Effector memory CD4-positive, alpha-beta T cell (primary cell): ENCODE data around the gene RNF13.
"Not testable (repeated sequence)": the region's sequence is repeated elsewhere in the genome, so short reads cannot be mapped to it uniquely, and the experiment has no call there.

Experiments used
- DNase-seq, 3 donors: peaks; one replicate each; pipeline ENCODE4 v3.0.0-alpha.2; 2020
- H3K27ac ChIP-seq: 2 replicates; pipeline ENCODE4 v1.7.0; 2013; ENCODE audit warnings: mild to moderate bottlenecking, low read length, moderate library complexity; ENCODE audit not compliant: insufficient read depth, poor library complexity, severe bottlenecking
- H3K27me3 ChIP-seq: replicated peaks from 2 replicates; pipeline ENCODE4 v1.7.0; 2013; ENCODE audit warnings: mild to moderate bottlenecking, low read length; ENCODE audit not compliant: insufficient read depth, control insufficient read depth, poor library complexity, severe bottlenecking
- H3K36me3 ChIP-seq: 2 replicates; pipeline ENCODE4 v1.7.0; 2013; ENCODE audit warnings: mild to moderate bottlenecking, low read length, moderate library complexity; ENCODE audit not compliant: control insufficient read depth, insufficient read depth
- H3K4me1 ChIP-seq: 2 replicates; pipeline ENCODE4 v1.7.0; 2013; ENCODE audit warnings: low read length, mild to moderate bottlenecking; ENCODE audit not compliant: control insufficient read depth, insufficient read depth, poor library complexity, severe bottlenecking
- H3K4me3 ChIP-seq: 2 replicates; pipeline ENCODE4 v1.7.0; 2013; ENCODE audit warnings: low read length, low read depth, mild to moderate bottlenecking; ENCODE audit not compliant: insufficient read depth, poor library complexity, severe bottlenecking
- H3K9me3 ChIP-seq: 2 replicates; pipeline ENCODE4 v1.7.0; 2013; ENCODE audit warnings: mild to moderate bottlenecking, low read length, moderate library complexity; ENCODE audit not compliant: control insufficient read depth

Gene RNF13

DNA sequence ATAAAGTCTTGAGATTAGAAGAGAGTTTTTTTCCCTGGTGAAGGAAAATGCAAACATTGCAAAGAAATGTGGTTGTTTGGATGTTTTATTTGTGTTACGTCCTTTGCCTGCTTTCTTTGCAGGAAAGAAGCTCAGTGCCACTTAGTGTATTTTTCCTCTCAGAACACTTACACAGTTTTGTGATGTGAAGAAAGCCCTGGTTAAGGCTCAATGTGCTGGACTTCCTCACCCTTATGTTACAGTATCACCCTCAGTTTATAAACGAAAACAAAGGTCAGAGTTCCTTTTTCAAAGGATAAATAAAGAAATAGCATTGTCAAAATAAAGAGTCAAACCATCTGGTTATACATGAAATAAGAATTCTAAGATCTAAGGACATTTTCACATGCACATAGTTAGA is 45.9 kb downstream of the RNF13 start:
- peaks cover 12% of the 10 kb centered on the region for H3K36me3 ChIP-seq
- H3K4me1 ChIP-seq = no peaks in the 10 kb centered on the region
- no peaks in the 10 kb centered on the region for H3K9me3 ChIP-seq
- no peaks in the 10 kb centered on the region for H3K27me3 ChIP-seq
- no peak overlapping the region for H3K27ac ChIP-seq
- DNase-seq = no peak
- no peak overlapping the region for H3K4me3 ChIP-seq

DNA sequence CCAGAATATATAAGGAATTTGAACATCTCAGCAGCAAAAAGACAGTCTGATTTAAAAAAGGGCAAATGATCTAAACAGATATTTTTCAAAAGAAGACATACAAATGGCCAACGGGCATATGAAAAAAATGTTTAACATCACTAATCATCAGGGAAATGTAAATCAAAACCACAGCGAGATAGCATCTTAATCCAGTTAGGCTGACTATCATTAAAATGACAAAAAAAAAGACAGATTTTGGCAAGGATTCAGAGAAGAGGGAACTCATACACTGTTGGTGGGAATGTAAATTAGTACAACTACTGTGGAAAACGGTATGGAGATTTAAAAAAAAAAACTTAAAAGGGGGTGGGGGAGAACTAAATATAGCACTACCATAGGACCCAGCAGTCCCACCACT is 47.9 kb downstream of the RNF13 start:
- H3K36me3 ChIP-seq = no peaks in the 10 kb centered on the region
- H3K4me1 ChIP-seq = no peaks in the 10 kb centered on the region
- no peak overlapping the region for H3K4me3 ChIP-seq
- H3K27ac ChIP-seq = no peak overlapping the region
- H3K9me3 ChIP-seq = no peaks in the 10 kb centered on the region
- H3K27me3 ChIP-seq = no peaks in the 10 kb centered on the region
- no peak for DNase-seq

DNA sequence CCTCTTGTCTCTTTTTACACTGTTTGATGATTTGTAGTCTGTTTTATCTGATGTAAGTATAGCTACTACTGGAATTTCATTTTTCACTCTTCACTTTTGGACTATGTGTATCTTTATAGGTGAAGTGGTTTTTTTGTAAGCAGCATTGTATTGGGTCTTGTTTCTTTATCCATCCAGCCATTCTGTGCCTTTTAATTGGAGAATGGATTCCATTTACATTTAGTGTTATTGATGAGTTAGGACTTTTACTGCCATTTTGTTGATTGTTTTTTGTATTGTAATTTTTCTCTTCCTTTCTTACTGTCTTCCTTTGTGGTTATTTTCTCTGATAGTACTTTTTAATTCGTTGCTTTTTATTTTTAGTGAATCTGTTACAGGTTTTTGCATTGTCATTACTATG is 54.5 kb downstream of the RNF13 start:
- Histone ChIP-seq H3K9me3 (peaks cover 8% of the 10 kb centered on the region), H3K27ac (no peak overlapping the region), H3K36me3 (peaks cover 5% of the 10 kb centered on the region), H3K4me3 (no peak overlapping the region), H3K4me1 (no peaks in the 10 kb centered on the region), H3K27me3 (no peaks in the 10 kb centered on the region)
- DNase-seq = no peak

DNA sequence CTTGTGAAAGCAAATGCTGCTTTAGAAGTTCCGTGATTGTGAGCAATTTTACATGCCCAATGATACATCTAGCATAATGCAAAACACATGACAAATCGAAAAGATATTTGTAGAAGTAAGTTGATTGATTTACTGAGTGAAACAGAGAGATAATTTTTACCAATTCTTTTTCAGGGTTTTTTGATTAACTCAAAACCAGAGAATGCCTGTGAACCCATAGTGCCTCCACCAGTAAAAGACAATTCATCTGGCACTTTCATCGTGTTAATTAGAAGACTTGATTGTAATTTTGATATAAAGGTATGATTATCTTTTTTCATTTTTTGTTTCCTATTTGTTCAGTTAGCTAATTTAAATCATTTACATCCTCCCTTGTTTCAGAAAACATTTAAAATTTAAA is 58.8 kb downstream of the RNF13 start:
- no peak for DNase-seq
- no peak overlapping the region for H3K27ac ChIP-seq
- H3K36me3 ChIP-seq = peaks cover 16% of the 10 kb centered on the region
- H3K9me3 ChIP-seq = peaks cover 6% of the 10 kb centered on the region
- H3K4me3 ChIP-seq = no peak overlapping the region
- H3K27me3 ChIP-seq = no peaks in the 10 kb centered on the region
- no peaks in the 10 kb centered on the region for H3K4me1 ChIP-seq

DNA sequence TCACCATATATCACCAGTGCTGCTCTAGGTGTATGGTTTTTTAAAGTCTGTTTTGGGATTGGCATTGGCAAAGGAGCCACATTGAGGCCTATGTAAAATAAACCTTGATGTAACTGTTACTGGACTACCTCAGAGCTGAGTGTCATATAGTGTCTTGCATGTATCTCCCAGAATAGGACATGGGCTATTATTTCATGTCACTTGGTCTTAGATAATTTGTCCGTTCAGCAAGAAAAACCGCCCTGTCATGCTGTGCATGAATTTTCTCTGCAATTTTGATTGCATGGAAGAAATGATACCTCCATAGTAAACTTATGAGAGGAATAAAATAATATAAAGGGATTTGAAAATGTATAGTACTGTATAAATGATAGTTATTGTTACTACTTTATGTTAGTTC is 59.6 kb downstream of the RNF13 start:
- no peaks in the 10 kb centered on the region for H3K4me1 ChIP-seq
- peaks cover 16% of the 10 kb centered on the region for H3K36me3 ChIP-seq
- H3K27ac ChIP-seq = no peak overlapping the region
- no peak overlapping the region for H3K4me3 ChIP-seq
- peaks cover 4% of the 10 kb centered on the region for H3K9me3 ChIP-seq
- DNase-seq = no peak
- H3K27me3 ChIP-seq = no peaks in the 10 kb centered on the region

DNA sequence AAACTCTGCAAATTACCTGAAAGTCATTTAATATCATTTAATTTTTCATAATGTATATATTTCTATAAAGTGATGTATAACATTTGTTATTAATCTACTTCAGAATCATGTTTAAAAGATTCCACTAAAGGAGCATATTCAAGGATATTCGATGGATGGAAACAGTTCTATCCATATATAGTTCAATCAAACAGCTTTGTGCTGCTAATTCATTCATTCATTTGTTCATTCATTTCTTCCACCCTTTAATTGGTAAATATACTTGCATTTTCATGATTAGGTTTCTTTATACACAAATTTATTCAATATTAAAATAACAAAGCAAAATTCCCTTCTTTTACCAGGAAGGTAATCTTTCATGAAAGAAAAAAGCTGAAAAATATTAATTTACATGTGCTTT is 64.7 kb downstream of the RNF13 start:
- Histone ChIP-seq H3K4me3 (no peak overlapping the region), H3K27me3 (no peaks in the 10 kb centered on the region), H3K27ac (no peak overlapping the region), H3K4me1 (no peaks in the 10 kb centered on the region), H3K36me3 (peaks cover 12% of the 10 kb centered on the region), H3K9me3 (no peaks in the 10 kb centered on the region)
- DNase-seq = no peak

DNA sequence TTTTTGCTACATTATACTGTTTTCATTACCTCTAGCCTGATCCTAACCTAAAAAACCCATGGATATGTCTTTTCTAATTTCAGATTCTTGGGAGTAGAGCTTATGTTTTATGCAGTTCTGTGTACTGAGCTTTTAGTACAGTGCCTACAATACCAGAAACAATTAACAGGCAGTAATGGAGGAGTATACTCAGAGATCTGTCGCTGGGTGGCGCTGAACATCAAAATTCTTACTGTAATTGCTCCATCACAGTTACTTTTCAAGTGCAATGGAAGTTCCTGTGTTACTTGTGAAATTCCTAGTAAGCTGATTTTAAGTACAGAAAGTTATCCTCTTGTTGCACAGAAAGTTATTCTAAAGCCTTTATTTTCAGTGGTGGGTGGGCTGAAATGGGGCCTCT is 66.9 kb downstream of the RNF13 start:
- DNase-seq = no peak
- no peaks in the 10 kb centered on the region for H3K27me3 ChIP-seq
- H3K36me3 ChIP-seq = no peaks in the 10 kb centered on the region
- H3K4me1 ChIP-seq = no peaks in the 10 kb centered on the region
- no peaks in the 10 kb centered on the region for H3K9me3 ChIP-seq
- no peak overlapping the region for H3K4me3 ChIP-seq
- no peak overlapping the region for H3K27ac ChIP-seq

DNA sequence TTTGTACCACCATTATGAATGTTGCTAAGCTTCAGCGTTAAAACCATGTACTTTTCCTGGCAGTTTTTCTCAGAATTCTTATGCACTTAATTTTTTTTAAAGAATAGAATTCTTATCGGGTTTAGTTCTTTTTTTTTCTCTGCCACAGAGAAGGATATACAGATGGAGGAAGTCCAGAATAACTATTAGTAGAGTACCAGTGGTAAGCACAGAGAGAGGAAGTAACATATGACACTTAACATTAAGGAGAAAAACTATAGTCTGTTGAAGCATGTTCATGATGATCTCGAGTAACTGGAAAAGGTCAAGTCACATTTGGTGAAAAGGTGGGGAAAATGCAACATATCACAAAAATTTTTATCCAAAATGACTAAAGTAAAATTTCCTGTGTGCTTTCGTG is 68.9 kb downstream of the RNF13 start:
- H3K27ac ChIP-seq = no peak overlapping the region
- no peaks in the 10 kb centered on the region for H3K36me3 ChIP-seq
- no peak overlapping the region for H3K4me3 ChIP-seq
- no peaks in the 10 kb centered on the region for H3K9me3 ChIP-seq
- no peaks in the 10 kb centered on the region for H3K27me3 ChIP-seq
- no peak for DNase-seq
- H3K4me1 ChIP-seq = no peaks in the 10 kb centered on the region

DNA sequence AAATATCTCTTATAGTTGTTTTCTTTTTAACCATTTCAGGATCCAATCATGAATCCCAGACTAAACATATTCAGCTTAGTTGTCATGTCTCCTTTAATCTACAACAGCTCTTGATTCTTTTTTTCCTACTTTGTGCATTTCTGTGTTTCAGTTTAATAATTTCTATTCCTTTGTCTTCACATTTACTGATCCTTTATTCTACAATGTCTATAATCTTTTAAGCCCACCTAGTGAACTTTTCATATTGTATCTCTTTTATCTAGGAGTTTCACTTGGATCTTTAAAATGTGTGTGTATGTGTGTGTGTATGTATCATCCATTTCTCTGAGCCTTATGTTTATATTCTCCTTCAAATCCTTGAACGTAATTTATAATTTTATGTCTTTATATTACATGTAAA is 70.1 kb downstream of the RNF13 start:
- Histone ChIP-seq H3K4me3 (no peak overlapping the region), H3K9me3 (no peaks in the 10 kb centered on the region), H3K4me1 (no peaks in the 10 kb centered on the region), H3K27ac (no peak overlapping the region), H3K36me3 (no peaks in the 10 kb centered on the region), H3K27me3 (no peaks in the 10 kb centered on the region)
- no peak for DNase-seq

DNA sequence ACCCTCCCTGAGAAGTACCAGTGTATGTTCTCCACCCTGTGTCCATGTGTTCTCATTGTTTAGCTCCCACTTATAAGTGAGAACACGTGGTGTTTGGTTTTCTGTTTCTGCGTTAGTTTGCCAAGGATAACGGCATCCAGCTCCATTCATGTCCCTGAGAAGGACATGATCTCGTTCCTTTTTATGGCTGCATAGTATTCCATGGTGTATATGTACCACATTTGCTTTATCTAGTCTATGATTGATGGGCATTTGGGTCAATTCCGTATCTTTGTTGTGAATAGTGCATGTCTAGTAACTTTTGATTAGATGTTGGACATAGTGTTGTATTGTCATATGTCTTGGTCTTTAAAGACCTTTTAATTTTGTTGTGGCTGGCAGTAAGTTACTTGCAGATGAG is 70.8 kb downstream of the RNF13 start:
- not testable (repeated sequence) for H3K36me3 ChIP-seq, H3K9me3 ChIP-seq, H3K4me3 ChIP-seq, H3K27me3 ChIP-seq, DNase-seq, H3K27ac ChIP-seq, H3K4me1 ChIP-seq

DNA sequence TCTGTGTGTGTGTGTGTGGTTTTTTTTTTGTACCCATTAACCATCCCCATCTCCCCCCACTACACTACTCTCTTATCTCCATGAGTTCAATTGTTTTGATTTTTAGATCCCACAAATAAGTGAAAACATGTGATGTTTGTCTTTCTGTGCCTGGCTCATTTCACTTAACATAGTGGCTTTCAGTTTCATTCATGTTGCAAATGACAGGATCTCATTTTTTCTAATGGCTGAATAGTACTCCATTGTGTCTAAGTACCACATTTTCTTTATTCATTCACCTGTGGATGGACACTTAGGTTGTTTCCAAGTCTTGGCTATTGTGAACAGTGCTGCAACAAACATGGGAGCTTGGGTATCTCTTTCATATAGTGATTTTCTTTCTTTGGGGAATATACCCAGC is 71.8 kb downstream of the RNF13 start:
- H3K36me3 ChIP-seq, H3K27me3 ChIP-seq, DNase-seq, H3K4me1 ChIP-seq, H3K9me3 ChIP-seq, H3K4me3 ChIP-seq, H3K27ac ChIP-seq: not testable (repeated sequence)
